Keratinocyte (primary cell): ENCODE measurements around the gene EPB41L2.

Experiments
- CTCF ChIP-seq, 3 experiments: IDR thresholded peaks in 1 of 3; conservative IDR thresholded peaks in 1 of 3; optimal IDR thresholded peaks in 1 of 3; 2 replicates in 2 of 3; 3 replicates in 1 of 3; pipeline versions ENCODE3 to v1.5.1; 2011; ENCODE audit warnings: low read length in 3 of 3, mild to moderate bottlenecking in 3 of 3, moderate library complexity in 2 of 3, control low read depth in 1 of 3, inconsistent platforms in 1 of 3; ENCODE audit not compliant: insufficient read depth in 2 of 3; ENCODE audit errors: extremely low read depth in 1 of 3
- EZH2 ChIP-seq: IDR thresholded peaks from one replicate; pipeline ENCODE4 v1.6.1; 2012; ENCODE audit warnings: inconsistent platforms, mild to moderate bottlenecking, low read length, moderate library complexity

GRCh38 chr6:130980310-130981032 is 82.6 kb downstream of the EPB41L2 start:
- no peak for TF ChIP-seq CTCF (optimal IDR thresholded peaks at IDR 0.05 in 1 of 3, IDR thresholded peaks at IDR 0.05 in 1 of 3, conservative IDR thresholded peaks at IDR 0.05 in 1 of 3; ENCODE audit: extremely low read depth in 1 of 3, insufficient read depth in 2 of 3, low read length in 3 of 3)
- no peak for TF ChIP-seq EZH2
